ENCODE data around the gene ARPIN. TPM values are rescaled to one million over a fixed set of nuclear protein-coding genes. Genes with fewer than 3 reads are reported as not detected.
A peak's percentile ranks its signal among the peaks of the same experiment; 100 is the strongest.

ARPIN gene
- total and polyA plus RNA-seq, 9 of the 15 experiments (the other 6 are each of a cell fraction or from before 2014, with no cell fraction given): not detected

- no peak for TF ChIP-seq CREB1 (IDR thresholded peaks at IDR 0.05)
- TF ChIP-seq CREB1 (CRISPR knock-in tag; IDR thresholded peaks at IDR 0.05): no peak
- TF ChIP-seq ZNF695 (CRISPR knock-in tag; IDR thresholded peaks at IDR 0.05): no peak
- TF ChIP-seq MCM3 (IDR thresholded peaks at IDR 0.05): no peak
- no peak for TF ChIP-seq E2F1 (CRISPR knock-in tag; IDR thresholded peaks at IDR 0.05)
- TF ChIP-seq HBP1 (CRISPR knock-in tag; IDR thresholded peaks at IDR 0.05): no peak
- no peak for TF ChIP-seq ZNF253 (CRISPR knock-in tag; conservative IDR thresholded peaks at IDR 0.05)
- 0 out of 2 replicates have a peak, but pooled peaks have one; percentile 75 for TF ChIP-seq XRCC5 (IDR thresholded peaks at IDR 0.05; ENCODE audit: low read depth, low read length)
- no peak for TF ChIP-seq ZNF318 (IDR thresholded peaks at IDR 0.05; ENCODE audit: borderline replicate concordance in 1 of 2, low read depth in 1 of 2)
- TF ChIP-seq BCLAF1 (IDR thresholded peaks at IDR 0.05; ENCODE audit: borderline replicate concordance in 1 of 2, control insufficient read depth in 1 of 2, low read depth in 2 of 2, low read length in 1 of 2): no peak
- no peak for TF ChIP-seq GATA2 (CRISPR knock-in tag; IDR thresholded peaks at IDR 0.05)
- no peak for TF ChIP-seq SPI1 (IDR thresholded peaks at IDR 0.05; ENCODE audit: borderline replicate concordance, low read depth, low read length)
- peak; percentile 55 for TF ChIP-seq L3MBTL2 (IDR thresholded peaks at IDR 0.05)
Measured at GRCh38 chr15:89874926-89875564, 37.7 kb downstream of the ARPIN start (continued).
